Measurements from ENCODE around the gene PTPRE.

PTPRE gene

DNA sequence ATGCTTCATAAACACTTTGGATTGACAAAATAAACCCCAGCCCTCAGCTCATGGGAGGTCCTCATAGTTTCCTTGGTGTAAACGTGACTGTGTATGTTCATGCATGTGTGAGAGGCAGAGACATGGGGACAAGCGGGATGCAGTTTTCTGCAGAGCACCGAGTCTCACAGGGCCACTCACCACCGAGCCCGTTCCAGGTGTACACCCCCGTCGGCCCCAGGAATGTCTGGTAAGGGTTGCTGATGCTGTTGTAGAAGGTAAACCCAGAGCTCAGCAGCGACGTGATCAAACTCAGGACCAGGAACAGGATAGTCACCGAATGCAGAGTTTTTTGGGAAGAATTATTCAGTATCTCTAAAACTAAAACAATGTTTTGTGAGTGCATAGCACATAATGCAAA lies 23.4 kb upstream of the PTPRE start:
- DNase-seq, result no peak

DNA sequence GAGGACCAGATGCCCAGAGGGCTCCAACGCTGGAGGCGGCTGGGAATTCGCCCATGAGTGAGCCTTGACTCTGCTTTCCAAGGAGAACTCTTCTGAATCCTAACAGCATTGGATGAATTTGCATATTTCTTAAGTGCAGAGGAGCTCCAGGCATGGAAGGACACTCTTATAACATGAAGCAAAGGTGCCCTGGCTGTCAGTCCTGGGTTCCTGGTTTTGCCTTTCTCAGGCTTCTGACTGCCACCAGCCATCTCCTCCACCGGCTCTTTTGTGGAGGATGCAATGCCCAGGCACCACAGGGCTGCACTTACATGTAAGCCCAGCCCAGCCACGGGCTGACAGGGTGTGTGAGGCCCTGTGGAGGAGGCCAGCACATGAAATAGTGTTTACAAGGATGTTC lies 22.4 kb upstream of the PTPRE start:
- DNase-seq, result no peak

- no peak for DNase-seq
These were observed 20.4 kb upstream of the PTPRE start for GRCh38 chr10:127886371-127887051.

- DNase-seq, result no peak
These were observed 19.1 kb upstream of the PTPRE start for GRCh38 chr10:127887541-127888415.

- DNase-seq, result no peak
These were observed 18.2 kb upstream of the PTPRE start for GRCh38 chr10:127888521-127889312.

DNA sequence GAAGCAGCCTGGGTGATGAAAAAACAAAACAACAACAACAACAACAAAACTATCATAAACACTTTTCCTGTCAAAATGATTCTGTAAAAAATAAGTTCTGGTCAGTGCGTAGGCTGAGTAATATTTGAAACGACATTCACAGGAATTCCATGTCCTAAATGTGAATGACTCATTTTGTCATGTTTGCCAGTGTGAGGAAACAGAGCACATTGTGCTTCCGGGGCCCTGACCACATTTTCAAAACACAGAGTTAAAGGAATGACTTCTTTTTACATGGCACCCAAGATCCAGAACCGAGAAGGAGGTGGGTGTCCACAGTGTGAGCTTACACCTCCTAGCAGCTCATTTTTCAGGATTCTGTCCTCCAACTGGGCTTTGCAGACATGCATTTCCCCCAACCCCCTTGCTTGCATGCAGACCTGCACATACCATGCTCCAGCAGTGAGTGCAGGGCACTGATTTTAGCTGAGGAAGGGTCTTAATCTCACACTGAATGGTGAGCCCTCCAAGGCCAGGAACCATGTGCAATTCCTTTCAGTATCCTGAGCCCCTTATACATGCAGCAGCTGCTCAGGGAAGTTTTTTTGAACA lies 17.2 kb upstream of the PTPRE start:
- DNase-seq, result no peak

GRCh38 chr10:127890216-127890615 lies 16.7 kb upstream of the PTPRE start:
- no peak for DNase-seq

- DNase-seq, result no peak
These were observed 16.0 kb upstream of the PTPRE start for GRCh38 chr10:127890832-127891334.

GRCh38 chr10:127892743-127893142 lies 14.2 kb upstream of the PTPRE start, which contains the start of gene CLRN3:
TSS of gene CLRN3 (minus strand) at chr10:127892941. CDS start at chr10:127892784, 157 bp downstream.
- no peak for DNase-seq

GRCh38 chr10:127894146-127894545 lies 12.8 kb upstream of the PTPRE start:
- DNase-seq, result no peak

- DNase-seq, result no peak
These were observed 10.3 kb upstream of the PTPRE start for GRCh38 chr10:127896590-127896989.

GRCh38 chr10:127897177-127897576 lies 9.7 kb upstream of the PTPRE start:
- DNase-seq, result no peak

DNA sequence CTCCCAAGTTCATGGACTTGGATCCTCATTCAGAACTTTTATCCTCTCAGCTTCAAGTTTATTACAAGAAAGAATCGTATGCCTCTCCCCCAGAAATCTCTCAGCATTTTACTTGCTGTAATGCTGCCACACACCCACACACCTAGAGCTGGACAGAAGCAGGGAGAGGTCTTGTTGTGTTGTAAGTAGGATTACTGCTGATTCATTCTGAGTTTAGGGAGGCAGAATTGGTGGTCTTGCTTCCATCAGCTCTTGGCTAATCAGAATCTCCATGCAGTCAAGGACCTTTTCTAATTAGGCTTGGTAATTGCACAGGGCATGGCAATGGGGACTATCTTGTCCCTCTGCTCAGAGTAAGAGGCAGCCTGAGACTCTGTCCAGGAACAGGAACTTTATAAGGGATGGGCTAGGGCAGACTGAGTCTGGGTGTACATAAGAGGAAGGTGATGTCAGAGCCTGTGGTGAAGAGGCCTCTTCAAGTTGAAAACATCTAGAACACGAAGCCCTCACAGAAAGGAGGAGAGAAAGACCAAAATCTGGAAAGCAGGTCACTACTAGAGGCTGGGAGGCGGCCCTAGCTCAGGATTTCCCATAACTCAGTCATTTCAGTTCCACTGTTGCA lies 7.0 kb upstream of the PTPRE start:
- DNase-seq, result no peak

DNA sequence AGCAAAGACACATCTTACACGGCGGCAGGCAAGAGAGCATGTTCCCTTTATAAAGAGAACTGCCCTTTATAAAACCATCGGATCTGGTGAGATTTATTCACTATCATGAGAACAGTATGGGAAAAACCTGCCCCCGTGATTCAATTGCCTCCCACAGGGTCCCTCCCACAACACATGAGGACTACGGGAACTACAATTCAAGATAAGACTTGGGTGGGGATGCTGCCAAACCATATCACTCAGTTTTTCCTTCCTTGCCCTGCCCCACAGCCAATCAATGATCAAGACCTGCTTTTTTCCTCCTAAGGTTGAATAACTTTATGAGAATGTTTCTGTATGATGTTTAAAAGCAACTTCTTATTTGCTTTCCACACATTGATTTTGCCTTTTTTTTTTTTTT lies 3.1 kb upstream of the PTPRE start:
- DNase-seq, result no peak

- DNase-seq, result no peak
These were observed 2.4 kb upstream of the PTPRE start for GRCh38 chr10:127904311-127905000.

GRCh38 chr10:127905001-127905847 lies 1.7 kb upstream of the PTPRE start:
- no peak for DNase-seq

GRCh38 chr10:127905848-127906261 lies 1.0 kb upstream of the PTPRE start:
- no peak for DNase-seq

- DNase-seq, result no peak
These were observed 655 bp downstream of the PTPRE start for GRCh38 chr10:127907411-127908105.

DNA sequence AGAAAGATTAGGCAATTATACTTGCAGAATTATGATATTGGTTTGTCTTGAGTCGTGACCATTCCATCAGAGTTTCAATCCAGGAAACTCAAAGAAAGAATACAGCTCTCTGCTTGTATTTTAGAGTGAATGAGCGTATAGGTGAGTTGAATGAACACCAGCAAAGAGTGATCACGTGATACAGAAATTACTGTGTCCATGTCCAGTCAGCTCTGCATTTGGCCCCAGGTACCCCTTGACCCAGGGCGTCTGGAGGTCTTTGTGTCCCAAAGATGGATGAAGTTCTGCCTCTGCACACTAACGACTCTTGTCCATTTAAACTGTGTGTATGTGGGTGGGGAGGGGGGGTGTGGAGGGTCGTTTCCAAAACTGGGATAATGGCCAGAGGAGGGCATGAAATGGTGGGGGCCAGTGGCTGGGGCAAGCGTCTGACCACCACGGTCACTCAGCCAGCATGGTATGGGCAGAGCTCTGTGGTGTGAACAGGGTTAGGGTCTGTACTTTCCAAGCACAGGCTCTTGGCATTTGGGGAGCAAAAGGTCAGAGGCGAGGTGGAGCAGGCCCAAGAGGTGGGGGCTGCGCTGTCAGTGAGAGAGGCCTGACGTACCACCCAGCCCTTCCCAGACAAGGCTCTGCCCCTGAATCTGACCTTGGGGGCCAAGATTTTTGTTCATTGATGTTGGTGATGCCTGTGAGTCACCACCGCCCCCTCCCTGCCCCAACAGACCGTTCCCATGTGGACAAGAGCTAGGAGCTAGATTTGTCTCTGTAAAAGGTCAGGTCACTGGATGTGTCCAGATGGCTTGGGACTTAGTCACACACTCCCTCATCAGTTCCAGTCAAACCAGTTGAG lies 1.4 kb downstream of the PTPRE start:
- DNase-seq, result no peak
